ENCODE data around the gene TEX19.
"Not testable (repeated sequence)": the region's sequence is repeated elsewhere in the genome, so short reads cannot be mapped to it uniquely, and the experiment has no call there.

The TEX19 gene

GRCh38 chr17:82357394-82357793, 1.7 kb upstream of the TEX19 start:
- Histone ChIP-seq H3K4me1 (ENCODE audit: control insufficient read depth in 5 of 5, insufficient read depth in 5 of 5, low read length in 5 of 5) (peaks cover 0 to 4% (median 2%) of the 10 kb centered on the region in 5 donors), H3K36me3 (ENCODE audit: control insufficient read depth in 5 of 5, insufficient read depth in 5 of 5, low read length in 5 of 5) (no peaks in the 10 kb centered on the region), H3K9me3 (ENCODE audit: control insufficient read depth in 5 of 5, low read length in 5 of 5) (no peaks in the 10 kb centered on the region), H3K27me3 (ENCODE audit: control insufficient read depth in 5 of 5, insufficient read depth in 4 of 5, low read length in 5 of 5) (peaks cover 10 to 42% (median 27%) of the 10 kb centered on the region in 5 donors), H3K9ac (ENCODE audit: low read length in 5 of 5) (no peak overlapping the region), H3K27ac (ENCODE audit: low read depth, low read length) (no peak overlapping the region), H3K4me3 (ENCODE audit: low read depth in 1 of 5, low read length in 5 of 5) (no peak overlapping the region)

- H3K27ac ChIP-seq (ENCODE audit: low read depth, low read length); H3K9ac ChIP-seq (ENCODE audit: low read length in 5 of 5); H3K4me3 ChIP-seq (ENCODE audit: low read depth in 1 of 5, low read length in 5 of 5); H3K9me3 ChIP-seq (ENCODE audit: control insufficient read depth in 5 of 5, low read length in 5 of 5); H3K36me3 ChIP-seq (ENCODE audit: control insufficient read depth in 5 of 5, insufficient read depth in 5 of 5, low read length in 5 of 5); H3K4me1 ChIP-seq (ENCODE audit: control insufficient read depth in 5 of 5, insufficient read depth in 5 of 5, low read length in 5 of 5): not testable (repeated sequence)
- peaks cover 10 to 39% (median 24%) of the 10 kb centered on the region in 5 donors for H3K27me3 ChIP-seq (ENCODE audit: control insufficient read depth in 5 of 5, insufficient read depth in 4 of 5, low read length in 5 of 5)
Measured at GRCh38 chr17:82359451-82360074, 516 bp downstream of the TEX19 start.

GRCh38 chr17:82361885-82362633, 3.0 kb downstream of the TEX19 start:
- H3K4me1 ChIP-seq (ENCODE audit: control insufficient read depth in 5 of 5, insufficient read depth in 5 of 5, low read length in 5 of 5) = peaks cover 0 to 4% (median 2%) of the 10 kb centered on the region in 5 donors
- no peak overlapping the region for H3K27ac ChIP-seq (ENCODE audit: low read depth, low read length)
- H3K4me3 ChIP-seq (ENCODE audit: low read depth in 1 of 5, low read length in 5 of 5) = no peak overlapping the region
- no peak overlapping the region for H3K9ac ChIP-seq (ENCODE audit: low read length in 5 of 5)
- no peaks in the 10 kb centered on the region for H3K36me3 ChIP-seq (ENCODE audit: control insufficient read depth in 5 of 5, insufficient read depth in 5 of 5, low read length in 5 of 5)
- H3K27me3 ChIP-seq (ENCODE audit: control insufficient read depth in 5 of 5, insufficient read depth in 4 of 5, low read length in 5 of 5) = peaks cover 7 to 18% (median 12%) of the 10 kb centered on the region in 5 donors
- H3K9me3 ChIP-seq (ENCODE audit: control insufficient read depth in 5 of 5, low read length in 5 of 5) = no peaks in the 10 kb centered on the region

GRCh38 chr17:82365606-82366295, 6.7 kb downstream of the TEX19 start:
- no peak overlapping the region for H3K27ac ChIP-seq (ENCODE audit: low read depth, low read length)
- peaks cover 5 to 15% (median 7%) of the 10 kb centered on the region in 5 donors for H3K27me3 ChIP-seq (ENCODE audit: control insufficient read depth in 5 of 5, insufficient read depth in 4 of 5, low read length in 5 of 5)
- no peaks in the 10 kb centered on the region for H3K9me3 ChIP-seq (ENCODE audit: control insufficient read depth in 5 of 5, low read length in 5 of 5)
- peaks cover 3 to 6% (median 6%) of the 10 kb centered on the region in 5 donors for H3K4me1 ChIP-seq (ENCODE audit: control insufficient read depth in 5 of 5, insufficient read depth in 5 of 5, low read length in 5 of 5)
- H3K4me3 ChIP-seq (ENCODE audit: low read depth in 1 of 5, low read length in 5 of 5) = no peak overlapping the region
- H3K36me3 ChIP-seq (ENCODE audit: control insufficient read depth in 5 of 5, insufficient read depth in 5 of 5, low read length in 5 of 5) = no peaks in the 10 kb centered on the region
- H3K9ac ChIP-seq (ENCODE audit: low read length in 5 of 5) = no peak overlapping the region

- no peaks in the 10 kb centered on the region for H3K36me3 ChIP-seq (ENCODE audit: control insufficient read depth in 5 of 5, insufficient read depth in 5 of 5, low read length in 5 of 5)
- H3K9me3 ChIP-seq (ENCODE audit: control insufficient read depth in 5 of 5, low read length in 5 of 5) = no peaks in the 10 kb centered on the region
- H3K27ac ChIP-seq (ENCODE audit: low read depth, low read length) = no peak overlapping the region
- H3K27me3 ChIP-seq (ENCODE audit: control insufficient read depth in 5 of 5, insufficient read depth in 4 of 5, low read length in 5 of 5) = peaks cover 10 to 23% (median 15%) of the 10 kb centered on the region in 5 donors
- no peak overlapping the region for H3K9ac ChIP-seq (ENCODE audit: low read length in 5 of 5)
- H3K4me3 ChIP-seq (ENCODE audit: low read depth in 1 of 5, low read length in 5 of 5) = no peak overlapping the region
- H3K4me1 ChIP-seq (ENCODE audit: control insufficient read depth in 5 of 5, insufficient read depth in 5 of 5, low read length in 5 of 5) = peaks cover 3 to 16% (median 12%) of the 10 kb centered on the region in 5 donors
Measured at GRCh38 chr17:82366749-82367148, 7.7 kb downstream of the TEX19 start.

DNA sequence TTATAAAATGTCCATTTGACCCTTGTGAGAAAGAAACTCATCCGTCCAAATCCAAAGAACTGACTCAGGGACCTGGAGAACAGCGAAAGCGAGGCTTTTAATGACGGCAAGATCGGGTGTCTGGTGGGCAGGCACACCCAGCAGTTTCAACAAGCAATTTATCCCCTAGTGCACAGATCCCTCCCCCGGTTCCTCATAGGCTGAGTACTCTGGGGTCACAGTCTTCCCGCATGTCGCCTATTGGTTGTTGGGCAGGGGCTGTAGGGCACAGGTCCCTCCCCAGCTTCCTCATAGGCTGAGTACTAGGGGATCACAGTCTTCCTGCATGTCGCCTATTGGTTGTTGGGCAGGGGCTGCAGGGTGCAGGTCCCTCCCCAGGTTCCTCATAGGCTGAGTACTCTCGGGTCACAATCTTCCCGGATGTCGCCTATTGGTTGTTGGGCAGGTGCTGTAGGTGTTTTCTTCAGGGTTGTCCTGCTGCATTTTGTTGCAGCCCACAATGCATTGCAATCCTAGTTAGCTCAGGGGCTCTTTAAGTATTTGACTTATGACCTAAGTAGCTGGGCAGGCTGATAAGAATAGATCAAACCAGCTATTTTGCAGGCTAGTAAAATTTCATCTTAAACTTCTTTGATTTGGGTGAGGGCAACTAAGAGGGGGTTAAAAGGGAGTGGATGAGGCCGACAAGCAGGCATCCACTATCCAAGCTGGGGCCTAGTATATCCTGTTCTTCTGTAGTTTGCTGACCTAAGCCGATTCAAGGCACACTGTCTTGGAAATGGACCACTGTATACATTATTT, 8.9 kb downstream of the TEX19 start:
- Histone ChIP-seq H3K27ac (ENCODE audit: low read depth, low read length) (no peak overlapping the region), H3K27me3 (ENCODE audit: control insufficient read depth in 5 of 5, insufficient read depth in 4 of 5, low read length in 5 of 5) (peaks cover 10 to 34% (median 27%) of the 10 kb centered on the region in 5 donors), H3K9me3 (ENCODE audit: control insufficient read depth in 5 of 5, low read length in 5 of 5) (no peaks in the 10 kb centered on the region), H3K4me1 (ENCODE audit: control insufficient read depth in 5 of 5, insufficient read depth in 5 of 5, low read length in 5 of 5) (peaks cover 3 to 25% (median 15%) of the 10 kb centered on the region in 5 donors), H3K36me3 (ENCODE audit: control insufficient read depth in 5 of 5, insufficient read depth in 5 of 5, low read length in 5 of 5) (no peaks in the 10 kb centered on the region), H3K4me3 (ENCODE audit: low read depth in 1 of 5, low read length in 5 of 5) (no peak overlapping the region), H3K9ac (ENCODE audit: low read length in 5 of 5) (no peak overlapping the region)

GRCh38 chr17:82369211-82369610, 10.2 kb downstream of the TEX19 start:
- Histone ChIP-seq H3K9me3 (ENCODE audit: control insufficient read depth in 5 of 5, low read length in 5 of 5) (no peaks in the 10 kb centered on the region), H3K27ac (ENCODE audit: low read depth, low read length) (no peak overlapping the region), H3K9ac (ENCODE audit: low read length in 5 of 5) (no peak overlapping the region), H3K4me1 (ENCODE audit: control insufficient read depth in 5 of 5, insufficient read depth in 5 of 5, low read length in 5 of 5) (peaks cover 3 to 25% (median 15%) of the 10 kb centered on the region in 5 donors), H3K27me3 (ENCODE audit: control insufficient read depth in 5 of 5, insufficient read depth in 4 of 5, low read length in 5 of 5) (peaks cover 12 to 34% (median 28%) of the 10 kb centered on the region in 5 donors), H3K36me3 (ENCODE audit: control insufficient read depth in 5 of 5, insufficient read depth in 5 of 5, low read length in 5 of 5) (no peaks in the 10 kb centered on the region), H3K4me3 (ENCODE audit: low read depth in 1 of 5, low read length in 5 of 5) (no peak overlapping the region)

GRCh38 chr17:82370471-82371332, 11.7 kb downstream of the TEX19 start:
- peak overlapping the region; percentile 56 to 68 (median 62) for H3K4me3 ChIP-seq (ENCODE audit: low read depth in 1 of 5, low read length in 5 of 5)
- no peak overlapping the region for H3K27ac ChIP-seq (ENCODE audit: low read depth, low read length)
- H3K9me3 ChIP-seq (ENCODE audit: control insufficient read depth in 5 of 5, low read length in 5 of 5) = no peaks in the 10 kb centered on the region
- peak overlapping the region in 4 of 5 donors; percentile 16 to 56 (median 24) for H3K9ac ChIP-seq (ENCODE audit: low read length in 5 of 5)
- peaks cover 3 to 25% (median 15%) of the 10 kb centered on the region in 5 donors for H3K4me1 ChIP-seq (ENCODE audit: control insufficient read depth in 5 of 5, insufficient read depth in 5 of 5, low read length in 5 of 5)
- no peaks in the 10 kb centered on the region for H3K36me3 ChIP-seq (ENCODE audit: control insufficient read depth in 5 of 5, insufficient read depth in 5 of 5, low read length in 5 of 5)
- H3K27me3 ChIP-seq (ENCODE audit: control insufficient read depth in 5 of 5, insufficient read depth in 4 of 5, low read length in 5 of 5) = peaks cover 26 to 49% (median 40%) of the 10 kb centered on the region in 5 donors

Data from subcutaneous abdominal adipose tissue (tissue), 5 donors.